Neuron (in vitro differentiated cells): ENCODE results near the gene INPP5A.
"Not testable (repeated sequence)": the region's sequence is repeated elsewhere in the genome, so short reads cannot be mapped to it uniquely, and the experiment has no call there.

Source experiments
- H2AFZ ChIP-seq: one replicate; pipeline ENCODE4 v1.6.1; 2013; ENCODE audit warnings: low read depth, mild to moderate bottlenecking, inconsistent platforms, low read length, moderate library complexity
- H3K27me3 ChIP-seq: one replicate; pipeline ENCODE4 v1.6.1; 2013; ENCODE audit warnings: low read length; ENCODE audit not compliant: insufficient read depth
- H3K36me3 ChIP-seq: one replicate; pipeline ENCODE4 v1.6.1; 2013; ENCODE audit warnings: low read length; ENCODE audit not compliant: insufficient read depth
- H3K4me1 ChIP-seq: one replicate; pipeline ENCODE4 v1.6.1; 2013; ENCODE audit warnings: low read length; ENCODE audit not compliant: insufficient read depth
- H3K4me3 ChIP-seq: 2 replicates; pipeline ENCODE4 v1.5.1; 2013; ENCODE audit warnings: mild to moderate bottlenecking, low read length, moderate library complexity
- H3K9me3 ChIP-seq: one replicate; pipeline ENCODE4 v1.6.1; 2013; ENCODE audit warnings: low read length

The INPP5A gene

DNA sequence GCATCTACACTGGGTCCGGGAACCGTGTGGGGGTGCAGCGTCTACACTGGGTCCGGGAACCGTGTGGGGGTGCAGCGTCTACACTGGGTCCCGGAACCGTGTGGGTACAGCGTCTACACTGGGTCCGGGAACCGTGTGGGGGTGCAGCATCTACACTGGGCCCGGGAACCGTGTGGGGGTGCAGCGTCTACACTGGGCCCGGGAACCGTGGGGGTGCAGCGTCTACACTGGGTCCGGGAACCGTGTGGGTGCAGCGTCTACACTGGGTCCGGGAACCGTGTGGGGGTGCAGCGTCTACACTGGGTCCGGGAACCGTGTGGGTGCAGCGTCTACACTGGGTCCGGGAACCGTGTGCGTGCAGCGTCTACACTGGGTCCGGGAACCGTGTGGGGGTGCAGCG lies 254.5 kb downstream of the INPP5A start:
- H3K4me3 ChIP-seq, H3K36me3 ChIP-seq, H2AFZ ChIP-seq, H3K9me3 ChIP-seq: not testable (repeated sequence)
- H3K4me1 ChIP-seq: peaks cover 16% of the 10 kb centered on the region
- peaks cover 24% of the 10 kb centered on the region for H3K27me3 ChIP-seq

DNA sequence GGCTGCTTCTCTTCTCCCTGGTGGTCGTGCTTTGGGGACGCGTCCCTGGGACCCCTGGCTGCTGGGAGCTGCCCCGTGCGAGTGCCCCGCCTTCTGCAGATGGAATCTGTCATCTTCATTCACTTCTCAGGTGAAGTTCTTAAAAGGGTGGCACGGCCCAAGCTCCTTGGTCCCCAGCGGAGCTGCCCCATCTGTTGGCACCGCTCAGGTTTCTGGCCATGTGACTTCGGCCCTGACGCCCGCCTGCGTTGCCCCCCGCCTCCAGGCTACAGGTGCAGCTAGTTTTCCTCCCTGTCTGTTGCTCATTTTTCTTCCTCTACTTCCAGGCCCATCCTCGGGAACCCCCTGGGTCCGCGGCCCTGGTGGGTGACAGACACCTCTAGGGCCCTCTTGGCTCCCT lies 255.2 kb downstream of the INPP5A start:
- peaks cover 16% of the 10 kb centered on the region for H3K4me1 ChIP-seq
- H3K4me3 ChIP-seq: no peak overlapping the region
- H3K9me3 ChIP-seq: no peaks in the 10 kb centered on the region
- H3K27me3 ChIP-seq: peaks cover 22% of the 10 kb centered on the region
- no peaks in the 10 kb centered on the region for H3K36me3 ChIP-seq
- no peak overlapping the region for H2AFZ ChIP-seq

DNA sequence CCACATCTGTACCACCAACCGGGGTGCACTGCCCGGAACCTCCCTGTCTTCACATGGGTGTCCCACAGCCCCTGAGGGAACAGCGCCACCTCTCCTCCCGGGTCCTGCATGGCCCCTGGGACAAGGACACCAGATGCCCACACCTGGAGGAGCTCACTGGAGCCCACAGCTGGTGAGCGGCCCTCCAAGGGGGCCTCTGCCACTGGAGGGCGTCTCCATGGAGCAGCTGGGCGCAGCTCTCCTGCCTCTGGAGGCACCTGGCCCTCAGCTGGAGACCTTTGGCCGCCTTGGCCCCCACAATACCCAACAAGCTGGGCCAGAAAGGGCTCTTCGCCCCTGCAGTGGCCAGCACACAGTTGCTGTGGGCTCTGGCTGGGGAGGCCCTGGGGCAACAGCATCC lies 255.6 kb downstream of the INPP5A start:
- Histone ChIP-seq H3K4me1 (peaks cover 11% of the 10 kb centered on the region), H3K27me3 (peaks cover 18% of the 10 kb centered on the region), H3K4me3 (no peak overlapping the region), H3K36me3 (no peaks in the 10 kb centered on the region), H2AFZ (no peak overlapping the region), H3K9me3 (no peaks in the 10 kb centered on the region)

DNA sequence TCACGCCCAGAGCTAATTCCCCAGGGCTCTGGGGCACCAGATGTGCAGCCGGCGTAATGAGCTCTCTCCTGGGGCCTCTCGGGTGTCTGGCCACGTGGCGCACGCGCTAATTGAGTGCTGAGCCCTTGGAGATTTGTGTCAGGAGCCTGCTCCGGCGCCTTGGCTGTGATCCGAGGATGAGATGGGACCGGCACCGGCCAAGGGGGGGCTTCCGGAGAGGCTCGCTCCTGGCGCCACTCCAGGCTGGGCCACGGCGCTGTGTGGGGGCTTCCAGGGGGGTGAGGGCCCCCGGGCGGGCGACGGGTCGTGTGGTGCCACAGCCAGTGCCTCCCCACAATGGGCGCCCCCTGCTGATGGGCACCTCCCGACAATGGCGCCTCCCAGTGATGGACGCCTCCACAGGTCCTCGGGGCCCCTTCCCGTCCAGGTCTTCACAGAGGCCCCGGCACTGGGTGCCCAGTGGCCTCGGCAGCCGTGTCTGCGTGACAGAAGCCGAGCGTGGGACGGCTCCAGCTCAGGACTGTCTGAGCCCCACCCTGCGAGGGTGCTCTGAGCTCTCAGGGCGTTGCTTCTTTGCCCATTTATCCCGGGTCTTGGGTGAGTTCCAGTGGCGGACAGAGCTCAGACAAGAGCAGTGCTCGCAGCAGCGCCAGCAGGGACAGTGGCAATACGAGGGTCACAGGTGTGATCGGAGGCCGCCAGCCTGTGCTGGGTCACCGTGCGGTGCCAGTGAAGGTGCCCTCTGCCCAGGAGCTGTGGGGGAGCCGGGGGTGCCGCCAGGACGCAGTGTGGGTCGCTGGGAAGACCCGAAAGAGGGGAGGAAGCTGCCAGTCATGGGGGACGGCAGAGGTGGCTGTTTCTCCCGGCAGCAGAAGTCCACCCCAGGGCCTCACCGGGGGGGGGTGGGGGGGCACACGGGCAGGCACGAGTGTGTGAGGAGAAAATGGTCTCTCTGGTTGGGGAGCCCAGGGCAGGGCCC lies 256.6 kb downstream of the INPP5A start:
- Histone ChIP-seq H3K4me3 (no peak overlapping the region), H3K27me3 (peaks cover 10% of the 10 kb centered on the region), H3K4me1 (peaks cover 3% of the 10 kb centered on the region)

DNA sequence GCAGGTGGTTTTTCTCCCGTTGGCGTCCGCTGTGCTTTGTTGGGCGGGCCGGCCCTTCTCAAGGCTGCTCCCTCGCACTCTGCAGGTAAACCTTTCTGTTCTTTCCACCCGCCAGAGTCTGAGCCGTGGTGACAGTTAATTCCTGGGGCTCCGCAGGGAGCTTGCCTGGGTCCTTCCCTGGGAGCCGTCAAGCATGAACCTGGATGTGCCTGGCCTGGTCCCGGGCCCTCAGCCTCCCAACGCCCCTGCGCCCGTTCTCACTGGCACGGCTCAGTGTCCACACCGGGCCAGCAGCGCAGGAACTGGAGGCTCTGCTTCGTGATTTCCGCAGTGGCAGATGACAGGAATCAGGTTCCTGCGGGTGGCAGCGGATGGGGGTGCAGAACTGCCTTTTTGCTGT lies 259.3 kb downstream of the INPP5A start:
- Histone ChIP-seq H3K4me3 (no peak overlapping the region), H3K36me3 (no peaks in the 10 kb centered on the region), H2AFZ (no peak overlapping the region), H3K9me3 (peaks cover 4% of the 10 kb centered on the region), H3K4me1 (no peaks in the 10 kb centered on the region), H3K27me3 (no peaks in the 10 kb centered on the region)

More for the DNA sequence above, 256.6 kb downstream of the INPP5A start:
- no peaks in the 10 kb centered on the region for H3K36me3 ChIP-seq
- no peak overlapping the region for H2AFZ ChIP-seq
- peaks cover 2% of the 10 kb centered on the region for H3K9me3 ChIP-seq

DNA sequence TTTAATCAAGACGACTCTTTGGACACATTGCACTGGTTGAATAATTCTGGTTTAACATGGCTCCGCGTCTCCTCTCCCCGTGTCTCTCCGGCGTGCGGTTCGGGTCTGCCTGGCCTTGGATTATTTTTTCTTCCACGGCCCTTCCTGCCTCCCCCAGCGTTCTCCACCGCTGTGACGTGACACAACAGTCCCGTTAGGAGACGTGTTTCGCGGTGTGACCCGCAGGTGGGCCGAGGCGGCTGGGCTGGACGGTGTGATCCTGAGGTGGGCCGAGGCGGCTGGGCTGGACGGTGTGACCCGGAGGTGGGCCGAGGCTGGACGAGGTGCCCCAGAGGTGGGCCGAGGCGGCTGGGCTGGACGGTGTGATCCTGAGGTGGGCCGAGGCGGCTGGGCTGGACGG lies 260.4 kb downstream of the INPP5A start:
- not testable (repeated sequence) for H3K9me3 ChIP-seq, H3K4me3 ChIP-seq, H2AFZ ChIP-seq, H3K4me1 ChIP-seq, H3K36me3 ChIP-seq, H3K27me3 ChIP-seq

DNA sequence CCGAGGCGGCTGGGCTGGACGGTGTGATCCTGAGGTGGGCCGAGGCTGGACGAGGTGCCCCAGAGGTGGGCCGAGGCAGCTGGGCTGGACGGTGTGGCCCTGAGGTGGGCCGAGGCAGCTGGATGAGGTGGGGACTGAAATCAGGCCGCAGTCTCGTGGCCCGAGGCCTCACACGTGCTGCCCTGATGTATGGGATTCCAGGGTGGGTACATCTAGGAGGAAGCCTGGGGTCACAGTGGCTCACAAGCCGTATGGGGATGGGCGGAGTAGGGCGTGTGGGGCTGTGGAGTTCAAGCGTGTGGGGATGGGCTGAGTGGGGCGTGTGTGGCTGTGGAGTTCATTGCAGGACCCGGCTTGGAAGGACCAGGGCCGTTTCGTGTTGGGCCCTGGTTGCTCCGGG lies 260.8 kb downstream of the INPP5A start:
- no peaks in the 10 kb centered on the region for H3K4me1 ChIP-seq
- peaks cover 7% of the 10 kb centered on the region for H3K9me3 ChIP-seq
- no peaks in the 10 kb centered on the region for H3K36me3 ChIP-seq
- no peaks in the 10 kb centered on the region for H3K27me3 ChIP-seq
- no peak overlapping the region for H2AFZ ChIP-seq
- H3K4me3 ChIP-seq: no peak overlapping the region

DNA sequence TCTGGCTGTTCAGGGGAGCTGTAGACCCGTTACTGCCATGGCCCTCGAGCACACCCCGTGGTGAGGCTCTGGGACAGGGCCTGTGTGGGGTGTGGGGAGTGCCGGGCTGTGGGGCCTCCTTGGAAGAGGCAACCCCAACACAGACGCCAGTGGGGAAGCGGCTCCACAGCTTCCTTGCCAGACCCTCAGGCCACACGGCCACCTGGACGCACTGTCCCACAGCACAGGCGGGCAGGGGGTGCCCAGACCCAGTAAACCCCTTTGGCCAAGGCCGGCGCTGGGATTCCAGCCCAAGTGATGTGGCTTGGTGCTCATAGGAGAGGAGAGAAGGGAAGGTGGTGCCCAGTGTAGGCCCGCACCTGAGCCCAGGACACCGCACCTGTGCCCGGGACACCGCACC lies 261.3 kb downstream of the INPP5A start:
- no peaks in the 10 kb centered on the region for H3K36me3 ChIP-seq
- no peaks in the 10 kb centered on the region for H3K27me3 ChIP-seq
- H3K4me3 ChIP-seq: no peak overlapping the region
- H2AFZ ChIP-seq: no peak overlapping the region
- H3K4me1 ChIP-seq: no peaks in the 10 kb centered on the region
- H3K9me3 ChIP-seq: peaks cover 7% of the 10 kb centered on the region

DNA sequence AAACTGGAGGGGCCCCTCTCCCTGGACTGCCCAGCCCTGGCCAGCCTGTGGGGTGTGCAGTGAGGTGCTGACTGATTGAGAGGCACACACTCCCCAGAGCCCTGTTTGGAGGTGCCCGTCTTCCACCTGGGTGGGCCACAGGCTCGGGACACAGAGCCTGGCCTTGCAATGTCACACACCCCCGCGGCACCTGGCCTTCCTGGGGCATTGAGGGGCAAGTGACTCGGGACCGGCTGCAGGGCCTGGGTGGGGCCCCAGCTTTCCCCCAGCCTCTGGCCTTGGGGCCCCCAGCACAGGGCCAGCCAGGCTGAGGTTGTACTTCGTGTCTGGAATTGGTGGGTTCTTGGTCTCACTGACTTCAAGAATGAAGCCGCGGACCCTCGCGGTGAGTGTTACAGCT lies 262.3 kb downstream of the INPP5A start:
- H3K27me3 ChIP-seq: no peaks in the 10 kb centered on the region
- no peak overlapping the region for H3K4me3 ChIP-seq
- H3K9me3 ChIP-seq: peaks cover 7% of the 10 kb centered on the region
- H2AFZ ChIP-seq: no peak overlapping the region
- H3K4me1 ChIP-seq: no peaks in the 10 kb centered on the region
- H3K36me3 ChIP-seq: no peaks in the 10 kb centered on the region

DNA sequence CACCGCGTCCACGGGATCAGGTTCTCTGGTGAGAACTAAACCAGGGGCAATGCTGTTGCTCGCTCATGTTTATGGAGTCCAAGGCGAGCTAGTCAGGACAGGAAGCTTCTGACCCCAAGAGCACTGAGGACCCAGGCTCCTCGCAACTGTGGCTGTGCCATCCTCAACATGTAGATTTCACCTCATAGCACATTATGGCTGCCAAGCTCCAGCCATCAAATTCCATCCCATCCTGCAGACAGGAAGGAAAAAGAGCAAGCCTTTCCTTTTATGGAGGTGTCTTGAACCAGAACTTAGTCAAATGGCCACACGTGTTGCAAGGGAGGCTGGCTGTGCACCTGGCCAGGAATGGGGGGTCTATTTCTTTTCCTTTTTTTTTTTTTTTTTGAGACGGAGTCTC lies 264.5 kb downstream of the INPP5A start:
- Histone ChIP-seq H3K4me1 (peaks cover 6% of the 10 kb centered on the region), H3K9me3 (peaks cover 11% of the 10 kb centered on the region), H2AFZ (no peak overlapping the region)

DNA sequence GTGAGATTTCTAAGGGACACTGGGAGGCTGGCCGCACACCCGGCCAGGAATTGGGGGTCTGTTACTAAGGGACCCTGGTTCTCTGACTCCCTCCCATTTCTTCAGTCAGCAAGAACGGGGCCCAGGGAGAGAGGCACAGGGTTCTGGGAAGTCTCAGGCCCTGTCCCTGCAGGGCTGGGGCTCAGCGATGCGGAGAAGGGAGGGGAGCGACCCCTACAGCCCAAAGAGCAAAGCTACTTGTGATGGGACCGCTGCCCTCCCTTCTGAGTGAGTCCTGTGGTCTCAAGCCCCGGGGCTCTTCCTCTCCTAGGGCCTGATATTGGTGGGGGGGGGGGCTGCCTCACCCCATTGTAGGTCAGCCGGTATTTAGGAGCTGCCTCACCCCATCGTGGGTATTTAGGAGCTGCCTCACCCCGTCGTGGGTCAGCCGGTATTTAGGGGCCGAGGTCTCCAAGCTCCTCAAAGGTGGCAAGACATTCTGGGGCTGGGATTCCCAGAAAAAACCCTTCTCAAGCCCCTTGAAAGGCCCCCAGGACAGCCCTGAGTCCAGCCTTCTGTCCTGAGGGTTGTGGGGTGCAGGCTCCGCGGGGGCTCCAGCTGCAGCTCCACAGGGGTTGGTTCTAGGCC lies 265.2 kb downstream of the INPP5A start:
- H3K36me3 ChIP-seq: no peaks in the 10 kb centered on the region

More for the DNA sequence above, 264.5 kb downstream of the INPP5A start:
- no peak overlapping the region for H3K4me3 ChIP-seq
- H3K36me3 ChIP-seq: no peaks in the 10 kb centered on the region
- H3K27me3 ChIP-seq: no peaks in the 10 kb centered on the region

DNA sequence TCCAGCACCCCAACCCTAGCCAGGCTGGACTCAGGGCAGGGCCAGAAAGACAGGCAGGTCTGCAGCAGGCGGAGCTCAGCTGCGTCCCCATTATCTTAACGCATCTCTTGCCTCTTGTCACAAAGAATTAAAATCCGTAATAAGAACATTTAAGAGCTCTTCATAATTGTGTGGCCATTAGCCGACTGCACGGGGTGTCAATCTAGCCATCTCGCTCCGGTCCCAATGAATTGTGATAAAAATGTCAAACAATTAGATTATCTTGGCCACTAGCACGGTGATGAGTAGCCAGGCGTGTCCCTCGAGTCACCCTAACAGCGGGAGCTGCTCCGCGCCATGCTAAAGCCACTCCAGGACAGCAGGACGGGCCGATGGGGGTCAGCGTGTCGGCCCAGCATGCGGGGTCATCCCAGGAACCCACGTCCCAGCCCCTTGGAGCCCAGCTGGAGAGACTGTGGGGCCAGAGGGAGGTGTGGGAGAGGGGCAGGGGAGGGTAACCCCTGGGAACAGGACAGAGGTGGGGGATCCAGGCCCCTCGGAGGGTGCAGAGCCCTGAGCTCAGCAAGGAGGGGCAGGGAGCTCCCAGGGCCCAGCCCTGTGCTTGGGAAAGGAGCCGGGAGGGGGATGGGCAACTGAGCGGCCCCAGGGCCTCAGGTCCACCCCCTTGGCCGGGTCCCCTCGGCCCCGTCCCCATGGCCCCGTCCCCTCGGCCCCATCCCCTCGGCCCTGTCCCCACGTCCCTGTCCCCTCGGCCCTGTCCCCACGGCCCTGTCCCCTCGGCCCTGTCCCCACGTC lies 266.0 kb downstream of the INPP5A start:
- H2AFZ ChIP-seq: no peak overlapping the region
- peaks cover 6% of the 10 kb centered on the region for H3K4me1 ChIP-seq
- H3K4me3 ChIP-seq: no peak overlapping the region
- H3K36me3 ChIP-seq: no peaks in the 10 kb centered on the region
- peaks cover 11% of the 10 kb centered on the region for H3K9me3 ChIP-seq
- H3K27me3 ChIP-seq: no peaks in the 10 kb centered on the region

More for the DNA sequence above, 265.2 kb downstream of the INPP5A start:
- no peak overlapping the region for H3K4me3 ChIP-seq
- peaks cover 11% of the 10 kb centered on the region for H3K9me3 ChIP-seq
- no peak overlapping the region for H2AFZ ChIP-seq
- H3K4me1 ChIP-seq: peaks cover 6% of the 10 kb centered on the region
- H3K27me3 ChIP-seq: no peaks in the 10 kb centered on the region

DNA sequence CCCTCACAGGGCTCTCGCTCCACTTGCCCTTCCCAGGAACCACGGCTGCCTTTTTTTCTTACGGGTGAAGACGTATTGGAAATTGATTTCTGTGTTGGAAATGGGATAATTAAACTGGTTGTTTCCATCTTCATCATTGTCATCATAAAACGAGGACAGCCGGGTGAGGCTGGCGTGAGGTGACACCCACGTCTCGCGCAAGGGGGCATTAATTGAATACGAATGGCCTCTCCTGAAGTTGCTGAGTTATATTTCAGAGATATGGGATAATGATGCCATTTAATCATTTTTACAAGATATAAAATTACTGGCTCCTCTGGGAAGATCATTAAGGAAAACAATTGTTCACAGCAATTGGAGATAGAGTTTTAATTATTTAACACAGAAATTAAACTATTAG lies 266.7 kb downstream of the INPP5A start:
- peaks cover 6% of the 10 kb centered on the region for H3K4me1 ChIP-seq
- H2AFZ ChIP-seq: no peak overlapping the region
- H3K27me3 ChIP-seq: no peaks in the 10 kb centered on the region
- H3K36me3 ChIP-seq: no peaks in the 10 kb centered on the region
- H3K4me3 ChIP-seq: no peak overlapping the region
- peaks cover 12% of the 10 kb centered on the region for H3K9me3 ChIP-seq
